ENCODE results near the gene CCDC57. TPM values are rescaled to one million over a fixed set of nuclear protein-coding genes. Genes with fewer than 3 reads are reported as not detected.
A peak's percentile ranks its signal among the peaks of the same experiment; 100 is the strongest.

CCDC57 gene
- total RNA-seq, 2 donors from 2014 or later = 29.6 to 53.4 TPM

GRCh38 chr17:82055965-82056728, 156.5 kb downstream of the CCDC57 start:
- DNase-seq = no peak
- no peak for ATAC-seq
- intact Hi-C loops (cut with DNase I, micrococcal nuclease) = no loop called here

GRCh38 chr17:82055023-82055964, 157.3 kb downstream of the CCDC57 start:
- DNase-seq (no peak), ATAC-seq (no peak)
- intact Hi-C loops (cut with DNase I, micrococcal nuclease) = no loop called here

DNA sequence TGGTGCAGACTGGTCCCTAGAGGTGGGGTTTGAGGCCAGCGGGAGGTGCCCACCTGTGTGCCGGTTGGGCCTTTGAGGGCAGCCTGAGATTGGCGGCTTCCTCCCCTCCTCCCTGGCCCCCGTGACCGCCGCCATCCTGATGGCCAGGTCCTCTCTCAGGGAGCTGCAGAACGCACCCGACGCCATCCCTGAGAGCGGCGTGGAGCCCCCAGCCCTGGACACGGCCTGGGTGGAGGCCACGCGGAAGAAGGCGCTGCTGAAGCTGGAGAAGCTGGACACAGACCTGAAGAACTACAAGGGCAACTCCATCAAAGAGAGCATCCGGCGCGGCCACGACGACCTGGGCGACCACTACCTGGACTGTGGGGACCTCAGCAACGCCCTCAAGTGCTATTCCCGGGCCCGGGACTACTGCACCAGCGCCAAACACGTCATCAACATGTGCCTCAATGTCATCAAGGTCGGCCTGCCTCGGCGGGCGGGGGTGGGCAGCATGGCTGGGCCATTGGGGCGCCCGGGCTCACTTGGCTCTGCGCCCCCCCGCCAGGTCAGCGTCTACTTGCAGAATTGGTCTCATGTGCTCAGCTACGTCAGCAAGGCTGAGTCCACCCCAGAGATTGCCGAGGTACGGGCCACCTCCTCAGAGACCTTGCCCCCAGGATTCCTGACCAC, 158.2 kb downstream of the CCDC57 start:
- intact Hi-C loops (cut with DNase I, micrococcal nuclease) = no loop called here
- no peak for DNase-seq
- no peak for ATAC-seq

DNA sequence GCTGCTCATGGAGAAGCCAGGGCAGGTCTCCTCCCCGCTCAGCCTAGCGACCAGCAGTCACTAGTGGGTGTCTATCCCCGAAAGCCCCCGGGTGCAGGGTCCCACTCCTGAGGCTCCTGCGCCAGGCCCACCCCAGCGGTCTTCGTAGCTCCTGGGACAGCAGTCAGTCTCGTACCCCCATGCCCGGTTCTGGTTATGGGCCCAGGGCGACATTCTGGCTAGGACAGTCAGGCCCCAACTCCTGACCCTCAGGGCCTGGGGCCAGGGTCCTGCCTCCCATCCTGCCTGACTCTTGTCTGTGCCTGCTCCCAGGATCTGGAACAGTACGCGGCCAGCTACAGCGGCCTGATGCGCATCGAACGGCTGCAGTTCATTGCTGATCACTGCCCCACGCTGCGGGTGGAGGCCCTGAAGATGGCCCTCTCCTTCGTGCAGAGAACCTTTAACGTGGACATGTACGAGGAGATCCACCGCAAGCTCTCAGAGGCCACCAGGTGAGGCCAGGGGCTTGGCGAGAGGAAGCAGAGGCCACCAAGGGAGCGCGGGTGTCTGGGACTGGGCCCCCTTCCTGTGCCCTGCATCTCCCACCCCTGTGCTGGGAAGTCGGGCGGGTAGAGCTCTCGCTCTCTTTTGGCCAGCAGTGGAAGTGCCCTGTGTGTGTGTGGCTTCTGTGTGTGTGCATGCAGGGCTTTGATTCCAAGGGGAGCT, 158.9 kb downstream of the CCDC57 start:
- no peak for DNase-seq
- intact Hi-C loops (cut with DNase I, micrococcal nuclease) = no loop called here
- no peak for ATAC-seq

- intact Hi-C loops (cut with DNase I, micrococcal nuclease) = no loop called here
- ATAC-seq (no peak), DNase-seq (no peak)
Measured at GRCh38 chr17:82053130-82053529, 159.5 kb downstream of the CCDC57 start.

- DNase-seq (no peak), ATAC-seq (no peak)
- intact Hi-C loops (cut with DNase I, micrococcal nuclease) = no loop called here
Measured at GRCh38 chr17:82052638-82053059, 160.0 kb downstream of the CCDC57 start.

GRCh38 chr17:82051776-82052637, 160.6 kb downstream of the CCDC57 start, which contains the start of the genes GPS1 and RFNG:
GPS1 (plus strand) TSS chr17:82051898; CDS start chr17:82051932, 34 bp downstream.
RFNG (minus strand) TSS chr17:82051811; CDS start chr17:82051766, 45 bp downstream.
- DNase-seq = peak; percentile 73 to 91
- intact Hi-C loops (cut with DNase I, micrococcal nuclease) = no loop called here
- peak; percentile 82 for ATAC-seq

Small RNA genes lying within 50 kb of the gene (microRNA-seq; reads per million reads assigned to microRNA genes)
- 0 reads per million in 2 donors for gene MIR6787

Other genes starting within 250 kb of the CCDC57 start
- gene ASPSCR1, start 235.2 kb downstream of the CCDC57 start, total RNA-seq = 10 to 100 TPM; 29.8 to 35.9 TPM
- 100 to 1,000 TPM in 1 of 2 donors, 10 to 100 TPM in 1; 83.3 to 127 TPM for gene CENPX, start 190.0 kb downstream of the CCDC57 start, total RNA-seq
- 10 to 100 TPM; 14.2 to 20.8 TPM for gene LRRC45, start 189.5 kb downstream of the CCDC57 start, total RNA-seq
- 1 to 10 TPM; 4.2 to 9.0 TPM for gene RAC3, start 181.2 kb downstream of the CCDC57 start, total RNA-seq
- gene DCXR, start 175.1 kb downstream of the CCDC57 start, total RNA-seq = 100 to 1,000 TPM; 111 to 137 TPM
- gene RFNG, start 161.0 kb downstream of the CCDC57 start, total RNA-seq = 10 to 100 TPM; 31.5 to 32.3 TPM
- 10 to 100 TPM; 80.7 to 87.4 TPM for gene GPS1, start 160.9 kb downstream of the CCDC57 start, total RNA-seq
- gene DUS1L, start 147.0 kb downstream of the CCDC57 start, total RNA-seq = 100 to 1,000 TPM; 127 to 146 TPM
- gene FASN, start 114.6 kb downstream of the CCDC57 start, total RNA-seq = 100 to 1,000 TPM in 1 of 2 donors, 10 to 100 TPM in 1; 89.0 to 171 TPM
- 100 to 1,000 TPM; 112 to 168 TPM for gene SLC16A3, start 16.2 kb upstream of the CCDC57 start, total RNA-seq
- 100 to 1,000 TPM; 165 to 166 TPM for gene CSNK1D, start 60.9 kb upstream of the CCDC57 start, total RNA-seq
- gene CD7, start 104.8 kb upstream of the CCDC57 start, total RNA-seq = 10 to 100 TPM in 1 of 2 donors, 1 to 10 TPM in 1; 5.2 to 10.0 TPM
- gene SECTM1, start 120.9 kb upstream of the CCDC57 start, total RNA-seq = 100 to 1,000 TPM in 1 of 2 donors, 10 to 100 TPM in 1; 78.5 to 127 TPM
- gene TEX19, start 146.4 kb upstream of the CCDC57 start, total RNA-seq = not detected
- gene UTS2R, start 158.9 kb upstream of the CCDC57 start, total RNA-seq = not detected
- 10 to 100 TPM; 27.7 to 32.0 TPM for gene HEXD, start 205.5 kb upstream of the CCDC57 start, total RNA-seq
- gene OGFOD3, start 205.7 kb upstream of the CCDC57 start, total RNA-seq = 10 to 100 TPM; 28.8 to 31.1 TPM
- 10 to 100 TPM; 60.8 to 77.8 TPM for gene CYBC1, start 237.9 kb upstream of the CCDC57 start, total RNA-seq
- gene NARF, start 245.9 kb upstream of the CCDC57 start, total RNA-seq = 10 to 100 TPM; 47.6 to 50.9 TPM

Measured in left colon (tissue), 2 donors.